ENCODE data around the gene STX1A.
"Not testable (repeated sequence)": the region's sequence is repeated elsewhere in the genome, so short reads cannot be mapped to it uniquely, and the experiment has no call there.

Gene STX1A

GRCh38 chr7:73668103-73668885, 51.2 kb downstream of the STX1A start:
- no peaks in the 10 kb centered on the region for H3K9me3 ChIP-seq (ENCODE audit: control insufficient read depth, insufficient read depth, low read length)
- no peaks in the 10 kb centered on the region for H3K36me3 ChIP-seq (ENCODE audit: control insufficient read depth, insufficient read depth, low read length)
- H3K4me3 ChIP-seq (ENCODE audit: low read depth, low read length), result peak overlapping the region; percentile 60
- no peak overlapping the region for H3K9ac ChIP-seq (ENCODE audit: low read depth, low read length)
- H3K27ac ChIP-seq (ENCODE audit: low read depth, low read length), result no peak overlapping the region
- H3K4me1 ChIP-seq (ENCODE audit: control insufficient read depth, insufficient read depth, low read length), result peaks cover 4% of the 10 kb centered on the region; the same call in 1 of the 2 replicates
- H3K27me3 ChIP-seq (ENCODE audit: control insufficient read depth, insufficient read depth, low read length), result peaks cover 4% of the 10 kb centered on the region; the same call in 1 of the 2 replicates

- H3K4me3 ChIP-seq (ENCODE audit: low read depth, low read length), result peak within 1 kb of the TSS; percentile 60
- H3K4me1 ChIP-seq (ENCODE audit: control insufficient read depth, insufficient read depth, low read length), result peaks cover 4% of the 10 kb centered on the region; the same call in 1 of the 2 replicates
- no peak within 1 kb of the TSS for H3K27ac ChIP-seq (ENCODE audit: low read depth, low read length)
Measured at GRCh38 chr7:73667344-73668102, 51.9 kb downstream of the STX1A start, which contains the start of gene VPS37D. VPS37D (plus strand) TSS chr7:73667831; CDS start chr7:73667959, 128 bp downstream.

GRCh38 chr7:73663033-73663432, 56.4 kb downstream of the STX1A start:
- Histone ChIP-seq H3K4me1 (ENCODE audit: control insufficient read depth, insufficient read depth, low read length) (no peaks in the 10 kb centered on the region; the same call in 1 of the 2 replicates), H3K9ac (ENCODE audit: low read depth, low read length) (no peak overlapping the region), H3K4me3 (ENCODE audit: low read depth, low read length) (no peak overlapping the region), H3K9me3 (ENCODE audit: control insufficient read depth, insufficient read depth, low read length) (no peaks in the 10 kb centered on the region), H3K27ac (ENCODE audit: low read depth, low read length) (no peak overlapping the region), H3K36me3 (ENCODE audit: control insufficient read depth, insufficient read depth, low read length) (no peaks in the 10 kb centered on the region), H3K27me3 (ENCODE audit: control insufficient read depth, insufficient read depth, low read length) (no peaks in the 10 kb centered on the region)

More at GRCh38 chr7:73667344-73668102, 51.9 kb downstream of the STX1A start, which contains the start of gene VPS37D:
- Histone ChIP-seq H3K9me3 (ENCODE audit: control insufficient read depth, insufficient read depth, low read length) (no peaks in the 10 kb centered on the region), H3K36me3 (ENCODE audit: control insufficient read depth, insufficient read depth, low read length) (no peaks in the 10 kb centered on the region), H3K27me3 (ENCODE audit: control insufficient read depth, insufficient read depth, low read length) (peaks cover 4% of the 10 kb centered on the region; the same call in 1 of the 2 replicates), H3K9ac (ENCODE audit: low read depth, low read length) (no peak within 1 kb of the TSS)

GRCh38 chr7:73660594-73660993, 58.9 kb downstream of the STX1A start:
- H3K27me3 ChIP-seq (ENCODE audit: control insufficient read depth, insufficient read depth, low read length); H3K9ac ChIP-seq (ENCODE audit: low read depth, low read length); H3K27ac ChIP-seq (ENCODE audit: low read depth, low read length); H3K4me3 ChIP-seq (ENCODE audit: low read depth, low read length); H3K9me3 ChIP-seq (ENCODE audit: control insufficient read depth, insufficient read depth, low read length); H3K36me3 ChIP-seq (ENCODE audit: control insufficient read depth, insufficient read depth, low read length); H3K4me1 ChIP-seq (ENCODE audit: control insufficient read depth, insufficient read depth, low read length): not testable (repeated sequence)

GRCh38 chr7:73659983-73660382, 59.5 kb downstream of the STX1A start:
- Histone ChIP-seq H3K36me3 (ENCODE audit: control insufficient read depth, insufficient read depth, low read length) (no peaks in the 10 kb centered on the region), H3K4me1 (ENCODE audit: control insufficient read depth, insufficient read depth, low read length) (no peaks in the 10 kb centered on the region; the same call in 1 of the 2 replicates), H3K27me3 (ENCODE audit: control insufficient read depth, insufficient read depth, low read length) (no peaks in the 10 kb centered on the region), H3K27ac (ENCODE audit: low read depth, low read length) (no peak overlapping the region), H3K9ac (ENCODE audit: low read depth, low read length) (no peak overlapping the region), H3K9me3 (ENCODE audit: control insufficient read depth, insufficient read depth, low read length) (no peaks in the 10 kb centered on the region), H3K4me3 (ENCODE audit: low read depth, low read length) (no peak overlapping the region)

- H3K36me3 ChIP-seq (ENCODE audit: control insufficient read depth, insufficient read depth, low read length); H3K27ac ChIP-seq (ENCODE audit: low read depth, low read length); H3K9ac ChIP-seq (ENCODE audit: low read depth, low read length); H3K9me3 ChIP-seq (ENCODE audit: control insufficient read depth, insufficient read depth, low read length); H3K4me3 ChIP-seq (ENCODE audit: low read depth, low read length); H3K4me1 ChIP-seq (ENCODE audit: control insufficient read depth, insufficient read depth, low read length); H3K27me3 ChIP-seq (ENCODE audit: control insufficient read depth, insufficient read depth, low read length): not testable (repeated sequence)
Measured at GRCh38 chr7:73655309-73655708, 64.2 kb downstream of the STX1A start.

- Histone ChIP-seq H3K9ac (ENCODE audit: low read depth, low read length) (no peak overlapping the region), H3K27ac (ENCODE audit: low read depth, low read length) (no peak overlapping the region), H3K4me3 (ENCODE audit: low read depth, low read length) (no peak overlapping the region), H3K36me3 (ENCODE audit: control insufficient read depth, insufficient read depth, low read length) (no peaks in the 10 kb centered on the region), H3K4me1 (ENCODE audit: control insufficient read depth, insufficient read depth, low read length) (0 out of 2 replicates have a peak, but pooled peaks cover 2% of the 10 kb centered on the region), H3K9me3 (ENCODE audit: control insufficient read depth, insufficient read depth, low read length) (no peaks in the 10 kb centered on the region), H3K27me3 (ENCODE audit: control insufficient read depth, insufficient read depth, low read length) (peaks cover 22% of the 10 kb centered on the region)
Measured at GRCh38 chr7:73652541-73652949, 66.9 kb downstream of the STX1A start.

- no peak overlapping the region for H3K27ac ChIP-seq (ENCODE audit: low read depth, low read length)
- peaks cover 32% of the 10 kb centered on the region for H3K27me3 ChIP-seq (ENCODE audit: control insufficient read depth, insufficient read depth, low read length)
- no peak overlapping the region for H3K4me3 ChIP-seq (ENCODE audit: low read depth, low read length)
- no peaks in the 10 kb centered on the region for H3K9me3 ChIP-seq (ENCODE audit: control insufficient read depth, insufficient read depth, low read length)
- 0 out of 2 replicates have a peak, but pooled peaks cover 2% of the 10 kb centered on the region for H3K4me1 ChIP-seq (ENCODE audit: control insufficient read depth, insufficient read depth, low read length)
- H3K36me3 ChIP-seq (ENCODE audit: control insufficient read depth, insufficient read depth, low read length), result no peaks in the 10 kb centered on the region
- H3K9ac ChIP-seq (ENCODE audit: low read depth, low read length), result no peak overlapping the region
Measured at GRCh38 chr7:73650524-73650923, 68.9 kb downstream of the STX1A start.

GRCh38 chr7:73649576-73649975, 69.9 kb downstream of the STX1A start:
- no peak overlapping the region for H3K27ac ChIP-seq (ENCODE audit: low read depth, low read length)
- no peaks in the 10 kb centered on the region for H3K36me3 ChIP-seq (ENCODE audit: control insufficient read depth, insufficient read depth, low read length)
- H3K9me3 ChIP-seq (ENCODE audit: control insufficient read depth, insufficient read depth, low read length), result no peaks in the 10 kb centered on the region
- peaks cover 32% of the 10 kb centered on the region for H3K27me3 ChIP-seq (ENCODE audit: control insufficient read depth, insufficient read depth, low read length)
- no peak overlapping the region for H3K9ac ChIP-seq (ENCODE audit: low read depth, low read length)
- 0 out of 2 replicates have a peak, but pooled peaks cover 2% of the 10 kb centered on the region for H3K4me1 ChIP-seq (ENCODE audit: control insufficient read depth, insufficient read depth, low read length)
- H3K4me3 ChIP-seq (ENCODE audit: low read depth, low read length), result no peak overlapping the region
